VCaP (cell line): ENCODE measurements around the gene HRH1.

ENCODE experiments used
- H3K27ac ChIP-seq: fragments of 450-650 bp; 2 replicates; pipeline ENCODE4 v1.5.1; 2017
- TF ChIP-seq, protein P1 (sequence below): fragments of 450-650 bp; conservative IDR thresholded peaks from 2 replicates; pipeline ENCODE4 v1.5.1; 2017; ENCODE audit warnings: mild to moderate bottlenecking, moderate library complexity

HRH1 gene

GRCh38 chr3:11136830-11137626, 17.3 kb upstream of the HRH1 start:
- TF ChIP-seq, protein P1, sequence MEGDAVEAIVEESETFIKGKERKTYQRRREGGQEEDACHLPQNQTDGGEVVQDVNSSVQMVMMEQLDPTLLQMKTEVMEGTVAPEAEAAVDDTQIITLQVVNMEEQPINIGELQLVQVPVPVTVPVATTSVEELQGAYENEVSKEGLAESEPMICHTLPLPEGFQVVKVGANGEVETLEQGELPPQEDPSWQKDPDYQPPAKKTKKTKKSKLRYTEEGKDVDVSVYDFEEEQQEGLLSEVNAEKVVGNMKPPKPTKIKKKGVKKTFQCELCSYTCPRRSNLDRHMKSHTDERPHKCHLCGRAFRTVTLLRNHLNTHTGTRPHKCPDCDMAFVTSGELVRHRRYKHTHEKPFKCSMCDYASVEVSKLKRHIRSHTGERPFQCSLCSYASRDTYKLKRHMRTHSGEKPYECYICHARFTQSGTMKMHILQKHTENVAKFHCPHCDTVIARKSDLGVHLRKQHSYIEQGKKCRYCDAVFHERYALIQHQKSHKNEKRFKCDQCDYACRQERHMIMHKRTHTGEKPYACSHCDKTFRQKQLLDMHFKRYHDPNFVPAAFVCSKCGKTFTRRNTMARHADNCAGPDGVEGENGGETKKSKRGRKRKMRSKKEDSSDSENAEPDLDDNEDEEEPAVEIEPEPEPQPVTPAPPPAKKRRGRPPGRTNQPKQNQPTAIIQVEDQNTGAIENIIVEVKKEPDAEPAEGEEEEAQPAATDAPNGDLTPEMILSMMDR: no peak
- no peak overlapping the region for H3K27ac ChIP-seq

DNA sequence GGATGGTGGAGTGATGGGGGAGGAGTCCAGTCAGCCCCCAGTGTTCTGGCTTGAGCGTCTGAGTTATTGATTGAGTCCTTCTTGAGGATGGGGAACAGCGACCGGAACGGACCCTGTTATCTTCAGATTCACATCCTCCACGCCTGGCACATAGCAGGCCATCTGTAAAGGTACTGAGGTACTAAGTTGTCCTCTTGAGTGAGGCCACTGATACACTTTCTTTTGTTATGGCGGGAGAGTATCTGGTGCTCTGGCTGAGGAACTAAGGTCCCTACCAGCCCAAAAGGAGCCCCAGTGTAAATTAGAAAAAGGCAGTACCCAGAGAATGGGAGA, 16.7 kb upstream of the HRH1 start:
- TF ChIP-seq, protein P1: no peak
- no peak overlapping the region for H3K27ac ChIP-seq

DNA sequence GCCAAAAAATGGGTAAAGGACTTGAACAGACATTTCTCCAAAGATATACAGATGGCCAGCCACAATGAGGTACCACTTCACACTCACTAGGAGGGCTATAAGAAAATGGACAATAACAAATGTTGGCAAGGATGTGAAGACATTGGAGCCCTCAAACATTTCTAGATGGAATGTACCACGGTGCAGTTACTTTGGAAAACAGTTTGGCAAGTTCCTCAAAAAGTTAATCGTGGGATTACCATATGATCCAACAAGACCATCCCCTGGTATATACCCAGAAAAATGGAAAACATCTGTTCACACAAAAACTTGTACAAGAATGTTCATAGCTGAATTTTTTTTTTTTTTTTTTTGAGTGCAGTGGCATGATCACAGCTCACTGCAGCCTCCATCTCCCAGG, 15.9 kb upstream of the HRH1 start:
- no peak overlapping the region for H3K27ac ChIP-seq
- TF ChIP-seq, protein P1: no peak

DNA sequence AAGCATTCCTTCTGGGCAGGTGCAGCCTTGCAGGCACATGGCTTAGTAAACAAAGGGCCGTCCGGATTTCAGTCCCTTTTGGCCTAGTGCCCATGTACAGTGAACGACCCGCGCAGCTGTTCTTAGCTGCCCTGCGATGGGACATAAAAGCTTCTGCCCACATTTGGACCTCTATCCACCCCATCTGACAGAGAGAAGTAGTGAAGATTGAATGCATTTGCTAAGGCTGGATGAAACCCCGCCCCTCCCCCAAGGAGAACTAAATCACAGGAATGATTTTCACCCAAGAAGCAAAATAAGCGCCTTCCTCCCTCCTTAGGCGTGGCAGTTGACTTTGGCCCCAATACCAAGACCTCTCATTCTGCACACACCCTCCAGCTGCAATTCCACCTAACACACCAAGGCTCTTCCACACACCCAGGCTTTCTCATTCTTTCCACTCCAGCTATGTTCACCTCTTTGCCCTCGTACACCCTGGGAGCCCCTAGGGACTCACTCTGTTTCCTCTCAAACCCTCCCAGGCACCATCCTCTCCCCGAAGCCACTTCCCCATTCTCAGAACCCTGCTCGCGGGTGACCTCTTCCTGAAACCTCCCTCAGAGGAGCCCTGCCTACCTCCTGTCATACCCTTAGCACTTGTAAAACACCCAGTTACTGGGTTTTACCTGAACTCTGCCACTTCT, 14.1 kb upstream of the HRH1 start:
- TF ChIP-seq, protein P1: no peak
- H3K27ac ChIP-seq: no peak overlapping the region

GRCh38 chr3:11140713-11141104, 13.6 kb upstream of the HRH1 start:
- TF ChIP-seq, protein P1: no peak
- no peak overlapping the region for H3K27ac ChIP-seq

DNA sequence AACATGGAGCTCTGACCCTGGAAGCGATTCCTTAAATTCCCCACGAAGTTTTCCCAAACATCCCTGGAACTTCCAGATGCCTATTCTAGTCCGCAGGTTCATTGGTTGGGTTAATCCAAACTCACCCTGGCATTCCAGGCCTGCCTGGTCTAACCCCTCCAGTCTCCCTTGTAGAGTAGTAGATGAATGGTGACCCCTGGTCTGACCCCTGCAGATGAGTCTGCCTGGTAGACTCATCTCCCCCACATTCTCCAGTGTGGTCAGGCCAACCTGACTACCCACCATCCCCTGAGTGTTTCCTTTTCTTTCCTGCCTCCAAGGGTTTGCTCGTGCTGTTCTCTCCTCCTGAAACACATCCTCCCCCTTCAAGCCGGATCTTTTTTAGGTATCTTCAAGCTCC, 10.8 kb upstream of the HRH1 start:
- TF ChIP-seq, protein P1: no peak
- no peak overlapping the region for H3K27ac ChIP-seq

GRCh38 chr3:11144996-11145395, 9.3 kb upstream of the HRH1 start:
- TF ChIP-seq, protein P1: no peak
- H3K27ac ChIP-seq: no peak overlapping the region
